IPS-NIHi7 (cell line): ENCODE measurements around the gene COBLL1.
"Not testable (repeated sequence)": the region's sequence is repeated elsewhere in the genome, so short reads cannot be mapped to it uniquely, and the experiment has no call there.

Experiments
- DNase-seq: peaks from one replicate; pipeline ENCODE4 v3.0.0; 2012; ENCODE audit warnings: mixed read lengths; ENCODE audit errors: extremely low spot score

The COBLL1 gene

GRCh38 chr2:164859906-164860693 lies 18.5 kb upstream of the COBLL1 start:
- not testable (repeated sequence) for DNase-seq

DNA sequence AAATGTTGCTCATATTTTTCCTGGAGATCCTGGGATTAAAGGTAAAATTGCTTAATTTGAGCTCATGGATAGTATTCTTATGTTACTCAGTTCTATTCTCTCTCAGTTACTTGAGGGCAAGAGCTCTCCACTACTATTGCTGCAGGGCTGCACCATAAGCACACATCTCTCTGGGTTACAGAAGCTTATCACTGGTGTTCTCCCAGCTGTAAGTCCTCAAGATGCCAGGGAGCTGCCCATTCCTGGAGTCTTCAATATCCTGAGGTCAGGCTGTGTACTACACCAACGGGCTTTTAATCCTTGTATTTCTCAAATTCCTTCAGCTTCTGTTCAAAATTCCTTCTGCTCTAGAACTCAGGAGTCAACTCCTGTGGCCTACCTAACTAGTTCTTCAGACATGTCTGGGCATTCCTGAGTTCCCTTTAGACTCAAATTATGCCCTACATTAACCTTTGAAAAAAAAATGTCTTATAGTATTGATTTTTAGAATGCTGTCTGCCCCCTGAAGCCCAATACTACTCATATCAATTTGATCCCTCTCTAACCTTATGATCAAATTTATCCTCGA lies 17.7 kb upstream of the COBLL1 start:
- DNase-seq: no peak

GRCh38 chr2:164852086-164852485 lies 10.5 kb upstream of the COBLL1 start:
- no peak for DNase-seq

GRCh38 chr2:164850235-164850634 lies 8.6 kb upstream of the COBLL1 start:
- DNase-seq: no peak

DNA sequence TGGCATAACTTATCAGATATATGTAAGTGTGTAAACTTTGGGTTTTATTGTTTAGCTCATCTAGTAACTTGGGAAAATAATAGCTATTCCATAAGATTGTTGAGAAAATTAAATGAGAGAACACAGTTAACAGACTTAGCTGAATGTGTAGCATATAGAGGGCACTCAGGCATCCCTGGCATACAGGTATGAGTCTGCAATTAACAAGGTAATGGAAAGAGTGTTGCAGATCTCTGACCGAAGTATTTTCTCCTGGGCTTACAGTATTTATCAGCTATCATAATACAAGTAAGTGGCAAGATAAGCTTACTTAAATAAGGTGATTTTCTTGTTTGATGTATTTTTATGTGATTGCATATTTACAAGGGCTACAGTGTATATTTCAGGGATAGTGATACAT lies 7.9 kb upstream of the COBLL1 start:
- no peak for DNase-seq

- no peak for DNase-seq
Observed at GRCh38 chr2:164847981-164848741, 6.5 kb upstream of the COBLL1 start.

DNA sequence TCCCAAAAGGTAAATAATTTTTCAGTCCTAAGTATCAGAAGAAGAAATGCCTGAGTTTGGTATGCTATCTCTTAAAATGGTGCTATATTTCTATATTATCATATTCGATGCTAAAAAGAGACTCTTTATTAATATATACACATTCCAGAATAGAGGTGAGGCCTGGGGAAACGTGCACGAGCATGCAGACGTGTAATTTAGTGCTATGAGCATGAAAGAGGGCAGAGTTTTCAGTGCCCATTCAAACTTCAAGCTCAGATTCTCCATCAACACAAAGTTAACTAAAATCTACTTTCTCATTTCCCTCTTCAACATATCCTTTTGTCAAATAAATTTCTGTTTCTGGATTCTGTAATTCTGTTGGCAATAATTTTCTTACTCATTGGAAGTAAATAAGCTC lies 5.7 kb upstream of the COBLL1 start:
- DNase-seq: no peak

DNA sequence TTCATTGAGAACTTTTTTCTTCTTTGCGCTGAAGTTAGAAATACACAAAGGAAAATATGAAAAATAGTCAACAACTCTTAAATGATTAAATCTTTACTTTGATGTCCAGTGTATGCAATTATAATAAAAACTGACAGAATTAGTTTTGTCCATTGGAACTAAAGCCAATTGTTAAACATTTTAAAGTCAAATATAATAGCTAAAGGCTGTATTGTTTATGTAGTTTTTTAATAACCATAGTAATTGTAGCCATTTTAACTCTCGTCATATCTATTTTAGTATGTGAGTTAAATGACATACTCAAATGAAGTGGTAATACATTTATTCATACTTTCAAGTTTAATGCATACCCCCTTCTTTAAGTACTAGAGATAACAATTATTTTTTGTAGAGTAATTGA lies 4.7 kb upstream of the COBLL1 start:
- DNase-seq: no peak

DNA sequence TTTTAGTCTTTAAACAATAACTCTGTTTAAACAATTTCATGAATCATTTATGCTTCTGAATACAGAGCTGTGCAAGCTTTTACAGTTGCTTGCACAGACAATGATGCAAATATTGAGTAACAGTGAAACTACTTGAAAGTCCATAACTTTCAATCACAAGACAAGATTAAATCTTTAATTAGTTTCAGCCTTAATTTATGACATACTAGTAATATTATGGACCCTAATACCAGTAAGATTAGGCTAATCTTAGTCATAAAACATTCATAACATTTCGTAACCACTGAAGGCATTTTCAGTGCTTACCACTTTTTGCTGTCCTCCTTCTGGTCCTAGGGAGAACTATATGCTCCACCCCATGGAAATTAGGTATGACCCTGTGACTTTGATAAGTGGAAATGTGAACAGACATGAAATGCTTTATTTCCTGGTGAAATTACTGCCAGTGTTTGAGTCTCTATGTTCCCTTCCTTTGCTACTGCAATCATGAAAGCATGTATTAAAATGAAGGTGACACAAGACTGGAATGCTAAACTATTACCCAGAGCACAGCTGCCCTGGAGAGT lies 1.8 kb upstream of the COBLL1 start:
- no peak for DNase-seq

DNA sequence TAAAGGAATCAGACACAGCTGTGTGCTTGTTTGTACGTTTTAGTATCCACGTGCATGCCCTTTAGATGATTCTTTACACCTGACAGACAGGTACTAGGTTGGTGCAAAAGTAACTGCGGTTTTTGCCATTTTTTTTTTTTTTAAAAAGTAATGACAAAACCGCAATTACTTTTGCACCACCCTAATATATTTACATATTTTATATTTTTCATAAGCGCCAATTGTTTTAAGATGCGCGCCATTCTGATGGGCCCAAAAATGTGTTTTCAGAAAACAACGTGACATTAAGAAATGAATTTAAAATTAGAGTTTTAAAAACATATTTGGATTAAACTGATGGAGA lies 972 bp upstream of the COBLL1 start:
- DNase-seq: no peak

DNA sequence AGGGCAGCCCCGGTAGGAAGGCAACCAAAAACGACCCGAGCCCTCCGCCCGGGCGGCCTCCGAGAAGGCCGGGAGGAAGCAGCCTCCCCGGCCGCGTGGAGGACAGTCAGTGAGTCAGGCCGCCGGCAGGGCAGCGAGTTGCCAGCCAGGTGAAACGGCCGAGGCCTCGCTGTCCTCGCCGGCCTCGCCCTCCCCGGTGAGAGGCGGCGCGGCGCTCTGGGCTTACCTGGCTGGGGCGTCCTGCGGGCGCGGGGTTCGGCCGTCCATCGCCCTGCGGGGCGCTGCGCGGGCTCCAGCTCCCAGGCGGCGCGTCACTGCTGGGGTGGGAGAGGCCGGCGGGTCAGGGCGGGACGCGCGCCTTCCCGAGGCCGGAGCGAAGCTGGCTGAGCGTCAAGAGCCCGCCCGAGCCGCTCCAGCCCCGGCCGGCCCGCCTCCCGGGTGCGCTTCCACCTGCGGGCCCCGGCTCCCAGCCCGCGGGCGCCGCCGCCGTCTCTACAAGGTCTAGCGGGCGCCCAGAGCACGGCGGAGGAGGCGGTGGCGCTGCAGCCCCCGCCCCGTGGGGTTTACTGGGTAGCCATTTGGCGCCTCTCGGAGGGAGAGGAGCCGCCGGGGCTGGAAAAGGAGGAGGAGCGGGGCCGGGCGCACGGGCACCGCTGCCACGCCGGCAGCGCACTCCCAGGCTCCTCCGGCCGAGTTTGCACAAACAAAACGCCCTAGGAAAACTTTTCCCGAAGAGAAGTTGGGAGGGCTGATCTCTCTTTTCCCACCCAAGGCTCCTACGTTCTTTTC lies 499 bp downstream of the COBLL1 start:
- peak; percentile 82 for DNase-seq

GRCh38 chr2:164840458-164840929 lies 1.1 kb downstream of the COBLL1 start:
- DNase-seq: peak; percentile 36

- DNase-seq: no peak
Observed at GRCh38 chr2:164839914-164840457, 1.6 kb downstream of the COBLL1 start.

DNA sequence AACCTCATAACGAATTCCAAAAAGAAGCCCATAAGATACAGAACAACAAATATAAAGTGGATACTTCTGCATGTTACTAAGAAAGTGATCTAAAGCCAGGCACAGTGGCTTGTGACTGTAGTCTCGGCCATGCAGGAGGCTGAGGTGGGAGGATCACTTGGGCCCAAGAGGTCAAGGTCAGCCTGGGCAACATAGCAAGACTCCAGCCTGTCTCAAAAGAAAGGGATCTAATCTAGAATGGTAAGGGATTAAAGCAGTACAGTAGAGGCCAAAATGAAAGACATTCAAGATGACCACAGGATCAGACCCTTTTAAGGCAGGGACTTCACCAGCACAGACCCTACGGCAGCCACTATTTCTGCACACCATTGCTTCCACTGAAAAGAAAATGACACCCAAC lies 3.8 kb downstream of the COBLL1 start:
- no peak for DNase-seq

DNA sequence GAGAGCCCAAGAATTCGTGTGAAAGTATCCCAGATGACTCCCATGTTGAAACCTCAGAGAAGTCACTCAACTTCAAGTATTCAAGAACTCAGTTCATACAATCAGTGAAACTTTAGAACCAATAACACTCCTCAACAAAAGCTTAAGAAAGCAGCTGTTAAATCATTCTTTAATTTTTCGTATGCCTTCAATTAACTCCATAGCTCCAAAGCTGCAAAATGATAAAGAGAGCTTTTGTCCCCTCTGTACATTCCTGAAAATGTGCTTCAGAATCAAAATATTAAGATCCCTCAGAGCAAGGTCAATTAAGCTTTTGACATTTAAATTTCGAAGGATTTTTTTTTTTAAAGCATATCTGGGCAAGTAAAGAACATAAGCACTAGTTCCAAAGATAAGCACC lies 4.7 kb downstream of the COBLL1 start:
- no peak for DNase-seq

DNA sequence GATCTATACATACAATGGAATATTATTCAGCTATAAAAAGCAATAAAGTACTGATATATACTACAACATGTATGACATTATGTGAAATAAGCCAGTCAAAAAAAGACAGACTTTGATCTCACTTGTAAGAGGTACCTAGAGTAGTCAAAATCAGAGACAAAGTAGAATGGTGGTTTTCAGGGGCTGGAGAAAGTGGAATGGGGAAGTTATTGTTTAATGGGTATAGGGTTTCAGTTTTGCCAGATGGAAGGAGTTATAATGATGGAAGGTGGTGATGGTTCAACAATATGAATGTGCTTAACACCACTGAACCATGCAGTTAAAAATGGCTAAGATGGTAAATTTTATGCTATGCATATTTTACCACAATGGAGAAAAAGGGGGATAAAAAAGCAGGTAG lies 6.3 kb downstream of the COBLL1 start:
- DNase-seq: no peak

GRCh38 chr2:164831887-164832286 lies 9.7 kb downstream of the COBLL1 start:
- no peak for DNase-seq

- DNase-seq: no peak
Observed at GRCh38 chr2:164831180-164831579, 10.4 kb downstream of the COBLL1 start.

- peak; percentile 18 for DNase-seq
Observed at GRCh38 chr2:164826293-164827243, 15.1 kb downstream of the COBLL1 start.

GRCh38 chr2:164824872-164825271 lies 16.8 kb downstream of the COBLL1 start:
- DNase-seq: no peak
